Measurements from ENCODE around the gene IL18R1.

- TF ChIP-seq ZNF592 (IDR thresholded peaks at IDR 0.05) (no peak), SNRNP70 (optimal IDR thresholded peaks at IDR 0.05; ENCODE audit: low read depth, low read length) (no peak), NCOA1 (IDR thresholded peaks at IDR 0.05; ENCODE audit: low read depth) (no peak), USF2 (CRISPR knock-in tag; IDR thresholded peaks at IDR 0.05) (no peak), HDGF (IDR thresholded peaks at IDR 0.05) (no peak)
These were observed 2.9 kb downstream of the IL18R1 start for GRCh38 chr2:102358496-102358895.

Measured in K562 (cell line).